Osteoblast (primary cell): Measurements from ENCODE around the gene BPIFB2. TPM values are rescaled to one million over a fixed set of nuclear protein-coding genes. Genes with fewer than 3 reads are reported as not detected.
"Not testable (repeated sequence)": the region's sequence is repeated elsewhere in the genome, so short reads cannot be mapped to it uniquely, and the experiment has no call there.

ENCODE experiments used
- DNase-seq: peaks from one replicate; pipeline ENCODE4 v3.0.0; 2011; ENCODE audit warnings: low spot score, mixed read lengths; ENCODE audit not compliant: insufficient read length; ENCODE audit errors: missing footprints
- H2AFZ ChIP-seq: 2 replicates; pipeline ENCODE4 v1.6.0; 2011; ENCODE audit warnings: mild to moderate bottlenecking, low read length
- H3K27ac ChIP-seq: 2 replicates; pipeline ENCODE4 v1.5.1; 2011; ENCODE audit warnings: mild to moderate bottlenecking, low read depth, low read length, moderate library complexity
- H3K27me3 ChIP-seq: 2 replicates; pipeline ENCODE4 v1.6.0; 2012; ENCODE audit warnings: mild to moderate bottlenecking, control low read depth, inconsistent platforms, low read length, moderate library complexity; ENCODE audit not compliant: insufficient read depth
- H3K36me3 ChIP-seq: 2 replicates; pipeline ENCODE4 v1.5.1; 2011; ENCODE audit warnings: mild to moderate bottlenecking, low read length, control low read depth, moderate library complexity; ENCODE audit not compliant: insufficient read depth
- H3K4me1 ChIP-seq: 2 replicates; pipeline ENCODE4 v1.5.1; 2011; ENCODE audit warnings: mild to moderate bottlenecking, low read length, control low read depth, moderate library complexity; ENCODE audit not compliant: insufficient read depth
- H3K4me2 ChIP-seq: 2 replicates; pipeline ENCODE4 v1.6.0; 2011; ENCODE audit warnings: mild to moderate bottlenecking, low read length; ENCODE audit not compliant: insufficient read depth
- H3K4me3 ChIP-seq: fragments of 200-600 bp; sonication (generic); 3 replicates; pipeline ENCODE4 v1.5.1; 2012; ENCODE audit warnings: mild to moderate bottlenecking, low read length, inconsistent platforms; ENCODE audit not compliant: insufficient read depth
- H3K79me2 ChIP-seq: 2 replicates; pipeline ENCODE4 v1.6.0; 2012; ENCODE audit warnings: mild to moderate bottlenecking, low read length, control low read depth, inconsistent platforms; ENCODE audit not compliant: insufficient read depth
- H3K9me3 ChIP-seq: 2 replicates; pipeline ENCODE4 v1.5.1; 2011; ENCODE audit warnings: low read depth, low read length, control low read depth
- H4K20me1 ChIP-seq: 2 replicates; pipeline ENCODE4 v1.6.0; 2012; ENCODE audit warnings: mild to moderate bottlenecking, low read length, control low read depth; ENCODE audit not compliant: insufficient read depth
- total RNA-seq: library from RNA; depleted of rRNA; stranded (reverse); fragments of >200 nt; gene quantifications from 2 replicates; pipeline ENCODE4 v1.2.3, GENCODE V29; 2012
- TF ChIP-seq, protein P1 (sequence below): IDR thresholded peaks from 2 replicates; pipeline ENCODE4 v1.5.1; 2011; ENCODE audit warnings: mild to moderate bottlenecking, low read depth, low read length, moderate library complexity; ENCODE audit errors: extremely low read depth

Gene BPIFB2
- total RNA-seq, 1 donor, result not detected

- no peaks in the 10 kb centered on the region for H3K79me2 ChIP-seq
- H3K4me2 ChIP-seq, result no peak overlapping the region
- TF ChIP-seq, protein P1, sequence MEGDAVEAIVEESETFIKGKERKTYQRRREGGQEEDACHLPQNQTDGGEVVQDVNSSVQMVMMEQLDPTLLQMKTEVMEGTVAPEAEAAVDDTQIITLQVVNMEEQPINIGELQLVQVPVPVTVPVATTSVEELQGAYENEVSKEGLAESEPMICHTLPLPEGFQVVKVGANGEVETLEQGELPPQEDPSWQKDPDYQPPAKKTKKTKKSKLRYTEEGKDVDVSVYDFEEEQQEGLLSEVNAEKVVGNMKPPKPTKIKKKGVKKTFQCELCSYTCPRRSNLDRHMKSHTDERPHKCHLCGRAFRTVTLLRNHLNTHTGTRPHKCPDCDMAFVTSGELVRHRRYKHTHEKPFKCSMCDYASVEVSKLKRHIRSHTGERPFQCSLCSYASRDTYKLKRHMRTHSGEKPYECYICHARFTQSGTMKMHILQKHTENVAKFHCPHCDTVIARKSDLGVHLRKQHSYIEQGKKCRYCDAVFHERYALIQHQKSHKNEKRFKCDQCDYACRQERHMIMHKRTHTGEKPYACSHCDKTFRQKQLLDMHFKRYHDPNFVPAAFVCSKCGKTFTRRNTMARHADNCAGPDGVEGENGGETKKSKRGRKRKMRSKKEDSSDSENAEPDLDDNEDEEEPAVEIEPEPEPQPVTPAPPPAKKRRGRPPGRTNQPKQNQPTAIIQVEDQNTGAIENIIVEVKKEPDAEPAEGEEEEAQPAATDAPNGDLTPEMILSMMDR, result no peak
- H3K4me1 ChIP-seq, result no peaks in the 10 kb centered on the region
- no peaks in the 10 kb centered on the region for H4K20me1 ChIP-seq
- no peak overlapping the region for H3K4me3 ChIP-seq
- DNase-seq, result no peak
- no peak overlapping the region for H3K27ac ChIP-seq
- H3K27me3 ChIP-seq, result no peaks in the 10 kb centered on the region
- no peak overlapping the region for H2AFZ ChIP-seq
- H3K9me3 ChIP-seq, result no peaks in the 10 kb centered on the region
- H3K36me3 ChIP-seq, result no peaks in the 10 kb centered on the region
Observed at GRCh38 chr20:32960222-32960518, 47.3 kb upstream of the BPIFB2 start.

- H3K9me3 ChIP-seq, result no peaks in the 10 kb centered on the region
- DNase-seq, result no peak
- no peaks in the 10 kb centered on the region for H3K36me3 ChIP-seq
- H3K4me1 ChIP-seq, result no peaks in the 10 kb centered on the region
- no peaks in the 10 kb centered on the region for H3K27me3 ChIP-seq
- H4K20me1 ChIP-seq, result no peaks in the 10 kb centered on the region
- TF ChIP-seq, protein P1, result no peak
- H3K79me2 ChIP-seq, result no peaks in the 10 kb centered on the region
- H2AFZ ChIP-seq, result no peak overlapping the region
- no peak overlapping the region for H3K27ac ChIP-seq
- no peak overlapping the region for H3K4me2 ChIP-seq
- no peak overlapping the region for H3K4me3 ChIP-seq
Observed at GRCh38 chr20:32960849-32961731, 46.4 kb upstream of the BPIFB2 start.

DNA sequence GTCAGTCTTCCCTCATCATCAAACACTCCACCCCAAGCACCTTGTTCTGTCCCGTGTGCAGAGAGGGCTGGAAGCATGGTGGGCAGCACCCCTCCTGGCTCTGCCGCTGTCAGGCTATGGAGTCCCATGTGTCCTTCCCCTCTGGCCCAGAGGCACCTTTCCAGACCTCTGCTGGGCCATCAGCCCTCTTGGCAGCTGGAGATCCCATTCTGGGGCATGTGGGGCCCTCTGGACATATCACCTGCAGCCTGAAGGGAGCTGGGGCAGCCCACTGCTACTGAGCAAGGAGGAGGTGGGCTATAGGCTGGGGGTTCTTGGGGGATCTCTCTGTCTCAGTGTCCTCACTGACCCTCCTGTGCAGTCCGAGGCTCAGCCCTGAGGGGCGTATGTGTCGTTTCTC is 45.5 kb upstream of the BPIFB2 start:
- no peak for DNase-seq
- TF ChIP-seq, protein P1, result no peak
- H3K4me1 ChIP-seq, result no peaks in the 10 kb centered on the region
- H3K27ac ChIP-seq, result no peak overlapping the region
- no peaks in the 10 kb centered on the region for H3K79me2 ChIP-seq
- no peaks in the 10 kb centered on the region for H3K36me3 ChIP-seq
- no peak overlapping the region for H2AFZ ChIP-seq
- no peak overlapping the region for H3K4me2 ChIP-seq
- no peaks in the 10 kb centered on the region for H4K20me1 ChIP-seq
- H3K9me3 ChIP-seq, result no peaks in the 10 kb centered on the region
- no peaks in the 10 kb centered on the region for H3K27me3 ChIP-seq
- no peak overlapping the region for H3K4me3 ChIP-seq

GRCh38 chr20:32962646-32963045 is 44.9 kb upstream of the BPIFB2 start:
- not testable (repeated sequence) for H3K4me2 ChIP-seq

More at GRCh38 chr20:32962646-32963045, 44.9 kb upstream of the BPIFB2 start:
- not testable (repeated sequence) for H2AFZ ChIP-seq, H3K27ac ChIP-seq, H3K4me1 ChIP-seq, H3K9me3 ChIP-seq, H3K4me3 ChIP-seq, H3K79me2 ChIP-seq, H4K20me1 ChIP-seq, H3K36me3 ChIP-seq, H3K27me3 ChIP-seq, DNase-seq
